ENCODE data around the gene UBE2S.

DNA sequence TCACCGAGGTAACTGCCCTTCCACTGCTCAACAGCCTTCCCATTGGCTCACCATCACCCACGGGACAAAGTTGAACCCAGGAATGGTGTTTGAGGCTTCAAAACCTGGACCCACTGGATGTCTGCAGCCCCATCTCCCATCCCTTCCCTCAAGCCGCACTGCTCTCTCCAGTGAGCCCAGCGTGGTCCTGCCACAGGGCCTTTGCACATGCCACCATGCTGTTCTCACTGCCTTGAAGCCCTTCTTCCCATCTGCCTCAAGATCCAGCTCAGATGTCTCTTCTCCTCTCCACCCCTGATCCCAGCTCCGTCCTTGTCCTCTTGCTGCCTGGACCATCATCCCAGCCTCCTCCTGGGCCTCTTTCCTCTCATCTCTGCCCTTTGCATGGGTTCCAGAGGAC is 31.5 kb upstream of the UBE2S start:
- TF ChIP-seq EZH2 (IDR thresholded peaks at IDR 0.05; ENCODE audit: borderline replicate concordance, low read depth, low read length, severe bottlenecking) = no peak
- TF ChIP-seq, protein P1, sequence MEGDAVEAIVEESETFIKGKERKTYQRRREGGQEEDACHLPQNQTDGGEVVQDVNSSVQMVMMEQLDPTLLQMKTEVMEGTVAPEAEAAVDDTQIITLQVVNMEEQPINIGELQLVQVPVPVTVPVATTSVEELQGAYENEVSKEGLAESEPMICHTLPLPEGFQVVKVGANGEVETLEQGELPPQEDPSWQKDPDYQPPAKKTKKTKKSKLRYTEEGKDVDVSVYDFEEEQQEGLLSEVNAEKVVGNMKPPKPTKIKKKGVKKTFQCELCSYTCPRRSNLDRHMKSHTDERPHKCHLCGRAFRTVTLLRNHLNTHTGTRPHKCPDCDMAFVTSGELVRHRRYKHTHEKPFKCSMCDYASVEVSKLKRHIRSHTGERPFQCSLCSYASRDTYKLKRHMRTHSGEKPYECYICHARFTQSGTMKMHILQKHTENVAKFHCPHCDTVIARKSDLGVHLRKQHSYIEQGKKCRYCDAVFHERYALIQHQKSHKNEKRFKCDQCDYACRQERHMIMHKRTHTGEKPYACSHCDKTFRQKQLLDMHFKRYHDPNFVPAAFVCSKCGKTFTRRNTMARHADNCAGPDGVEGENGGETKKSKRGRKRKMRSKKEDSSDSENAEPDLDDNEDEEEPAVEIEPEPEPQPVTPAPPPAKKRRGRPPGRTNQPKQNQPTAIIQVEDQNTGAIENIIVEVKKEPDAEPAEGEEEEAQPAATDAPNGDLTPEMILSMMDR (IDR thresholded peaks at IDR 0.05; ENCODE audit: borderline replicate concordance, extremely low read depth, low read length, poor library complexity, severe bottlenecking) = no peak

Measured in DND-41 (cell line).